Endothelial cell (in vitro differentiated cells): ENCODE data around the gene ALK. TPM values are rescaled to one million over a fixed set of nuclear protein-coding genes. Genes with fewer than 3 reads are reported as not detected.

Experiments
- DNase-seq: peaks from one replicate; pipeline ENCODE4 v3.0.0; 2021; ENCODE audit warnings: low spot score
- H3K27ac Mint-ChIP-seq: one replicate; pipeline ENCODE4 v1.8.0; 2021; ENCODE audit warnings: mixed read lengths, inconsistent platforms; ENCODE audit not compliant: unreplicated experiment
- H3K27me3 Mint-ChIP-seq: one replicate; pipeline ENCODE4 v1.8.0; 2021; ENCODE audit warnings: mild to moderate bottlenecking, moderate library complexity, mixed read lengths, inconsistent platforms; ENCODE audit not compliant: unreplicated experiment
- H3K36me3 Mint-ChIP-seq: one replicate; pipeline ENCODE4 v1.8.0; 2021; ENCODE audit warnings: mild to moderate bottlenecking, low read depth, mixed read lengths, inconsistent platforms; ENCODE audit not compliant: unreplicated experiment
- H3K4me1 Mint-ChIP-seq: one replicate; pipeline ENCODE4 v1.8.0; 2021; ENCODE audit warnings: mild to moderate bottlenecking, mixed read lengths, inconsistent platforms; ENCODE audit not compliant: unreplicated experiment
- H3K4me3 Mint-ChIP-seq: one replicate; pipeline ENCODE4 v1.8.0; 2021; ENCODE audit warnings: mild to moderate bottlenecking, mixed read lengths, inconsistent platforms; ENCODE audit not compliant: unreplicated experiment
- H3K9me3 Mint-ChIP-seq: one replicate; pipeline ENCODE4 v1.8.0; 2021; ENCODE audit warnings: mixed read lengths, inconsistent platforms; ENCODE audit not compliant: unreplicated experiment
- CTCF ChIP-seq: fragments of 200-600 bp; sonication (generic); IDR thresholded peaks from one replicate; pipeline ENCODE4 v1.5.0; 2021; ENCODE audit warnings: antibody characterized with exemption; ENCODE audit not compliant: unreplicated experiment
- total RNA-seq: library from RNA; stranded (reverse); fragmentation: NEBNext Ultra II Directional; extraction: Animal tissue kit (Norgen Biotek cat#: 25700); gene quantifications from one replicate; pipeline ENCODE4 v1.2.1, GENCODE V29; 2021; ENCODE audit not compliant: unreplicated experiment

Gene ALK
- total RNA-seq, 1 donor from 2014 or later = 0.05 TPM

DNA sequence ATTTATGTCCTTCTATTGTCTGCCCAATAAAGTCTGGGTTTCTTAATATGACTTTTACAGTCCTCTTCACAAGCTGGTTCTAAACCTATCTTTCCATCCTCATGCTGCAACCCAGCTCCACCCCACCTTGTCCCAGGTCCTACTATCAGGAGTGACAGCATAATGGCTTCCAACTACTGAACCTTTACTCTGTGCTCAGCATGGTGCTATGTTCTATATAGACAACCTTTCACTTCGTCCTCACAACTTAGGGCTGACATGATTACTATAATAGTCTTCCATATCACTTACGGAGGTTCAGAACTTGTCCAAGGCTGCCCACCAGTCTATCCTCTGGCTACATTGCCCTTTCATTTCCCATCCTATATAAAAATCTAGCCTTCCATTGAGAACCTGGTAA lies 256.8 kb downstream of the ALK start:
- H3K4me1 Mint-ChIP-seq = no peaks in the 10 kb centered on the region
- no peak overlapping the region for H3K27ac Mint-ChIP-seq
- no peak overlapping the region for H3K4me3 Mint-ChIP-seq
- no peak for TF ChIP-seq CTCF
- no peak for DNase-seq
- peaks cover 7% of the 10 kb centered on the region for H3K9me3 Mint-ChIP-seq
- no peaks in the 10 kb centered on the region for H3K36me3 Mint-ChIP-seq
- H3K27me3 Mint-ChIP-seq = no peaks in the 10 kb centered on the region

GRCh38 chr2:29663268-29663667 lies 258.1 kb downstream of the ALK start:
- no peak overlapping the region for H3K27ac Mint-ChIP-seq
- DNase-seq = no peak
- no peaks in the 10 kb centered on the region for H3K36me3 Mint-ChIP-seq
- H3K4me3 Mint-ChIP-seq = no peak overlapping the region
- peaks cover 2% of the 10 kb centered on the region for H3K9me3 Mint-ChIP-seq
- TF ChIP-seq CTCF = no peak
- no peaks in the 10 kb centered on the region for H3K27me3 Mint-ChIP-seq
- H3K4me1 Mint-ChIP-seq = no peaks in the 10 kb centered on the region

GRCh38 chr2:29662861-29663260 lies 258.5 kb downstream of the ALK start:
- no peaks in the 10 kb centered on the region for H3K4me1 Mint-ChIP-seq
- H3K27ac Mint-ChIP-seq = no peak overlapping the region
- no peaks in the 10 kb centered on the region for H3K9me3 Mint-ChIP-seq
- no peak for TF ChIP-seq CTCF
- no peaks in the 10 kb centered on the region for H3K27me3 Mint-ChIP-seq
- DNase-seq = no peak
- H3K36me3 Mint-ChIP-seq = no peaks in the 10 kb centered on the region
- no peak overlapping the region for H3K4me3 Mint-ChIP-seq

GRCh38 chr2:29660201-29660600 lies 261.2 kb downstream of the ALK start:
- Mint-ChIP-seq H3K27ac (no peak overlapping the region), H3K27me3 (no peaks in the 10 kb centered on the region), H3K4me3 (no peak overlapping the region), H3K4me1 (no peaks in the 10 kb centered on the region), H3K36me3 (no peaks in the 10 kb centered on the region), H3K9me3 (no peaks in the 10 kb centered on the region)
- TF ChIP-seq CTCF = no peak
- DNase-seq = no peak

- TF ChIP-seq CTCF = no peak
- Mint-ChIP-seq H3K9me3 (no peaks in the 10 kb centered on the region), H3K4me1 (no peaks in the 10 kb centered on the region), H3K36me3 (no peaks in the 10 kb centered on the region), H3K27me3 (peaks cover 2% of the 10 kb centered on the region), H3K4me3 (no peak overlapping the region), H3K27ac (no peak overlapping the region)
- no peak for DNase-seq
Observed at GRCh38 chr2:29659178-29659577, 262.2 kb downstream of the ALK start.
